Cardiac muscle cell (in vitro differentiated cells and primary cell): ENCODE data around the gene CDKL5. TPM values are rescaled to one million over a fixed set of nuclear protein-coding genes. Genes with fewer than 3 reads are reported as not detected.

Experiments
- polyA plus RNA-seq: library from polyadenylated mRNA; unstranded; fragments of >200 nt; fragmentation: Nextera tagmentation; extraction: Ambion mirVana; gene quantifications from 2 replicates; pipeline ENCODE4 v1.2.1, GENCODE V29; 2016
- total RNA-seq: library from RNA; depleted of rRNA; stranded (reverse); fragments of >200 nt; gene quantifications from 2 replicates; pipeline ENCODE4 v1.2.3, GENCODE V29; 2016

Gene CDKL5
- total and polyA plus RNA-seq, 2 experiments from 2014 or later = 2.7 to 12.9 TPM

Other genes starting within 250 kb of the CDKL5 start
- gene BEND2, start 204.7 kb upstream of the CDKL5 start, total RNA-seq = not detected in 2 replicates
- not detected in 2 replicates for gene BEND2, start 204.7 kb upstream of the CDKL5 start, polyA plus RNA-seq
- gene SCML2, start 70.9 kb upstream of the CDKL5 start, total RNA-seq = 4.6 and 6.1 TPM in 2 replicates
- gene SCML2, start 70.9 kb upstream of the CDKL5 start, polyA plus RNA-seq = 8.4 and 14.5 TPM in 2 replicates
- not detected in 2 replicates for gene RS1, start 246.5 kb downstream of the CDKL5 start, total RNA-seq
- gene RS1, start 246.5 kb downstream of the CDKL5 start, polyA plus RNA-seq = 0.14 TPM in 1 of 2 replicates, not detected in the other